H1 (cell line): ENCODE data around the gene TAMALIN. TPM values are rescaled to one million over a fixed set of nuclear protein-coding genes. Genes with fewer than 3 reads are reported as not detected.

ENCODE experiments used
- CTCF ChIA-PET: fragments of 300-600 bp; sonication (Branson Sonifier 250); formaldehyde crosslinking; loops from one replicate; lab custom pipeline; 2021; ENCODE audit not compliant: partially characterized antibody; lab: Charles Lee
- POLR2A ChIA-PET: fragments of 300-600 bp; sonication (Branson Sonifier 250); formaldehyde crosslinking; loops from one replicate; lab custom pipeline; 2021; ENCODE audit warnings: inconsistent platforms; ENCODE audit not compliant: partially characterized antibody; lab: Charles Lee
- DNase-seq, 2 experiments: peaks; one replicate each; pipeline versions ENCODE4 v3.0.0 to v3.0.0-alpha.2; 2010 to 2022; ENCODE audit warnings: low spot score in 2 of 2, low read depth in 1 of 2, mixed read lengths in 1 of 2
- FAIRE-seq: peaks from 2 replicates; lab custom pipeline; 2011; peaks lifted over from hg19 to GRCh38; lab: Jason Lieb, UNC
- H2AFZ ChIP-seq: 2 replicates; pipeline ENCODE4 v1.8.1; 2012; ENCODE audit warnings: low read length, inconsistent platforms
- H2AK5ac ChIP-seq: 2 replicates; pipeline ENCODE4 v1.6.1; 2013; ENCODE audit warnings: low read depth, low read length
- H2BK120ac ChIP-seq: replicated peaks from 2 replicates; pipeline ENCODE3; 2013; ENCODE audit warnings: low read depth, low read length, inconsistent platforms
- H2BK12ac ChIP-seq: 2 replicates; pipeline ENCODE4 v1.6.1; 2013; ENCODE audit warnings: low read depth, low read length
- H2BK15ac ChIP-seq: 2 replicates; pipeline ENCODE4 v1.6.1; 2013; ENCODE audit warnings: low read length
- H2BK20ac ChIP-seq: 2 replicates; pipeline ENCODE4 v1.6.1; 2013; ENCODE audit warnings: low read length
- H2BK5ac ChIP-seq: 2 replicates; pipeline ENCODE4 v1.6.1; 2013; ENCODE audit warnings: low read depth, low read length
- H3K14ac ChIP-seq: 2 replicates; pipeline ENCODE4 v1.6.1; 2013; ENCODE audit warnings: inconsistent platforms; ENCODE audit not compliant: insufficient read length
- H3K18ac ChIP-seq: 2 replicates; pipeline ENCODE4 v1.6.1; 2013; ENCODE audit warnings: low read length; ENCODE audit errors: extremely low read depth
- H3K23ac ChIP-seq: 2 replicates; pipeline ENCODE4 v1.6.1; 2013; ENCODE audit warnings: inconsistent platforms; ENCODE audit not compliant: insufficient read length
- H3K23me2 ChIP-seq: 2 replicates; pipeline ENCODE4 v1.6.1; 2013; ENCODE audit warnings: low read depth, low read length
- H3K27ac ChIP-seq: 2 replicates; pipeline ENCODE4 v1.6.1; 2011; ENCODE audit warnings: low read depth, low read length, inconsistent platforms
- H3K27me3 ChIP-seq, 4 experiments: replicated peaks in 1 of 4; 1 replicate in 1 of 4; 2 replicates in 3 of 4; pipeline versions ENCODE4 v1.6.1 to v1.8.1; 2011 to 2013; ENCODE audit warnings: low read length in 3 of 4, mild to moderate bottlenecking in 3 of 4, inconsistent platforms in 2 of 4, mixed read lengths in 2 of 4, moderate library complexity in 1 of 4; ENCODE audit not compliant: control insufficient read depth in 3 of 4, insufficient read depth in 3 of 4; ENCODE audit errors: extremely low read depth in 1 of 4
- H3K36me3 ChIP-seq, 4 experiments: 2 replicates each; pipeline versions ENCODE4 v1.6.1 to v1.8.1; 2011 to 2013; ENCODE audit warnings: mild to moderate bottlenecking in 4 of 4, low read length in 3 of 4, moderate library complexity in 2 of 4, control low read depth in 1 of 4, inconsistent platforms in 1 of 4; ENCODE audit not compliant: insufficient read depth in 4 of 4, control insufficient read depth in 2 of 4
- H3K4ac ChIP-seq: replicated peaks from 2 replicates; pipeline ENCODE3; 2013; ENCODE audit warnings: low read length, low read depth, mixed read lengths, inconsistent platforms; ENCODE audit not compliant: insufficient read length
- H3K4me1 ChIP-seq, 4 experiments: replicated peaks in 1 of 4; 1 replicate in 1 of 4; 2 replicates in 3 of 4; pipeline versions ENCODE4 v1.6.1 to v1.8.1; 2011 to 2013; ENCODE audit warnings: low read length in 3 of 4, inconsistent platforms in 2 of 4, mixed read lengths in 1 of 4; ENCODE audit not compliant: insufficient read depth in 4 of 4, control insufficient read depth in 3 of 4
- H3K4me2 ChIP-seq, 2 experiments: 2 replicates each; pipeline versions ENCODE4 v1.6.1 to v1.8.1; 2011 to 2013; ENCODE audit warnings: low read depth in 2 of 2, low read length in 2 of 2, control low read depth in 1 of 2, inconsistent platforms in 1 of 2, mild to moderate bottlenecking in 1 of 2; ENCODE audit not compliant: insufficient read depth in 1 of 2
- H3K4me3 ChIP-seq, 4 experiments: fragments of 200-600, 300-600 bp in 1 of 4; sonication (generic), shearing (Covaris generic), sonication (Bioruptor Twin) in 1 of 4; 2 replicates each; pipeline versions ENCODE4 v1.5.1 to v1.8.1; 2011 to 2016; ENCODE audit warnings: low read length in 4 of 4, low read depth in 3 of 4, control low read depth in 2 of 4, inconsistent platforms in 2 of 4, mild to moderate bottlenecking in 2 of 4, mixed read lengths in 1 of 4, moderate library complexity in 1 of 4; ENCODE audit not compliant: insufficient read depth in 2 of 4; ENCODE audit errors: extremely low read depth in 1 of 4
- H3K56ac ChIP-seq: replicated peaks from 2 replicates; pipeline ENCODE3; 2013; ENCODE audit warnings: low read depth, mild to moderate bottlenecking, mixed read lengths, low read length, inconsistent platforms; ENCODE audit not compliant: insufficient read length
- H3K79me1 ChIP-seq: 2 replicates; pipeline ENCODE4 v1.6.1; 2013; ENCODE audit warnings: low read depth, low read length, control low read depth
- H3K79me2 ChIP-seq, 2 experiments: 2 replicates each; pipeline versions ENCODE4 v1.6.1 to v1.8.1; 2012 to 2013; ENCODE audit warnings: low read length in 2 of 2, mild to moderate bottlenecking in 2 of 2, inconsistent platforms in 1 of 2; ENCODE audit not compliant: insufficient read depth in 2 of 2, control insufficient read depth in 1 of 2
- H3K9ac ChIP-seq, 4 experiments: replicated peaks in 1 of 4; 1 replicate in 1 of 4; 2 replicates in 3 of 4; pipeline versions ENCODE4 v1.6.1 to v1.8.1; 2011 to 2013; ENCODE audit warnings: low read depth in 3 of 4, low read length in 3 of 4, control low read depth in 2 of 4, mild to moderate bottlenecking in 2 of 4, moderate library complexity in 2 of 4, inconsistent platforms in 1 of 4; ENCODE audit errors: extremely low read depth in 1 of 4
- H3K9me3 ChIP-seq, 2 experiments: 2 replicates each; pipeline versions ENCODE4 v1.6.1 to v1.8.1; 2012 to 2013; ENCODE audit warnings: mild to moderate bottlenecking in 2 of 2, moderate library complexity in 2 of 2, control low read depth in 1 of 2, inconsistent platforms in 1 of 2, low read depth in 1 of 2, low read length in 1 of 2, mixed read lengths in 1 of 2; ENCODE audit not compliant: insufficient read depth in 2 of 2
- H4K20me1 ChIP-seq, 2 experiments: replicated peaks in 1 of 2; 2 replicates each; pipeline versions ENCODE3 to v1.8.1; 2011 to 2013; ENCODE audit warnings: inconsistent platforms in 2 of 2, low read length in 2 of 2, mild to moderate bottlenecking in 1 of 2; ENCODE audit not compliant: insufficient read depth in 2 of 2, control insufficient read depth in 1 of 2
- H4K5ac ChIP-seq: 2 replicates; pipeline ENCODE4 v1.6.1; 2013; ENCODE audit warnings: low read length, low read depth, mixed read lengths, inconsistent platforms; ENCODE audit not compliant: insufficient read length
- H4K8ac ChIP-seq: 2 replicates; pipeline ENCODE4 v1.8.0; 2013; ENCODE audit warnings: mild to moderate bottlenecking, moderate library complexity, low read length, inconsistent platforms; ENCODE audit not compliant: insufficient read depth; ENCODE audit errors: extremely low read depth
- H4K91ac ChIP-seq: replicated peaks from 2 replicates; pipeline ENCODE3; 2013; ENCODE audit warnings: low read length, mixed read lengths, inconsistent platforms; ENCODE audit not compliant: insufficient read length
- ATF3 ChIP-seq: IDR thresholded peaks from 2 replicates; pipeline ENCODE4 v1.6.1; 2011; ENCODE audit warnings: low read depth, mild to moderate bottlenecking, low read length; ENCODE audit not compliant: insufficient read depth
- EGR1 ChIP-seq: IDR thresholded peaks from 2 replicates; pipeline ENCODE4 v1.6.1; 2011; ENCODE audit warnings: low read depth, low read length, borderline replicate concordance
- EP300 ChIP-seq, 2 experiments: IDR thresholded peaks; 1 replicate in 1 of 2; 2 replicates in 1 of 2; pipeline ENCODE4 v1.6.1; 2011 to 2012; ENCODE audit warnings: low read depth in 2 of 2, low read length in 2 of 2, mild to moderate bottlenecking in 2 of 2, borderline replicate concordance in 1 of 2, inconsistent platforms in 1 of 2, moderate library complexity in 1 of 2
- GABPA ChIP-seq: IDR thresholded peaks from 2 replicates; pipeline ENCODE4 v1.6.1; 2011; ENCODE audit warnings: mild to moderate bottlenecking, low read length, moderate library complexity, borderline replicate concordance; ENCODE audit not compliant: insufficient read depth
- KDM1A ChIP-seq: fragments of 200-600, 300-600 bp; sonication (generic); IDR thresholded peaks from 2 replicates; pipeline ENCODE4 v1.7.1; 2016; ENCODE audit warnings: mild to moderate bottlenecking, low read length, borderline replicate concordance
- MAX ChIP-seq: IDR thresholded peaks from 2 replicates; pipeline ENCODE4 v1.6.1; 2012; ENCODE audit warnings: inconsistent platforms
- NRF1 ChIP-seq: IDR thresholded peaks from 2 replicates; pipeline ENCODE4 v1.6.1; 2011; ENCODE audit warnings: mild to moderate bottlenecking, low read depth, low read length, improper control_type of control experiment
- POU5F1 ChIP-seq: IDR thresholded peaks from 2 replicates; pipeline ENCODE4 v1.6.1; 2011; ENCODE audit warnings: low read depth, mild to moderate bottlenecking, low read length, moderate library complexity
- RFX5 ChIP-seq: IDR thresholded peaks from 2 replicates; pipeline ENCODE4 v1.6.1; 2011; ENCODE audit warnings: low read depth, low read length, improper control_type of control experiment, borderline replicate concordance
- SP2 ChIP-seq: IDR thresholded peaks from 2 replicates; pipeline ENCODE4 v1.6.1; 2012; ENCODE audit warnings: mild to moderate bottlenecking, low read length, inconsistent platforms
- YY1 ChIP-seq: IDR thresholded peaks from 2 replicates; pipeline ENCODE4 v1.6.1; 2011; ENCODE audit warnings: low read depth, mild to moderate bottlenecking, low read length
- ZNF274 ChIP-seq: IDR thresholded peaks from 2 replicates; pipeline ENCODE4 v1.7.0; 2012; ENCODE audit warnings: low read length, borderline replicate concordance; ENCODE audit errors: extremely low read depth
- WGBS, 2 experiments: shearing (Covaris generic) in 1 of 2; methylation state at CpG; one replicate each; pipeline versions ENCODE4 v1.1.6 to v1.1.7; 2013 to 2015; ENCODE audit warnings: low lambda C conversion rate in 2 of 2, mixed read lengths in 2 of 2, inconsistent platforms in 1 of 2, low coverage in 1 of 2, missing lambda C conversion rate in 1 of 2; ENCODE audit not compliant: insufficient replicate concordance in 2 of 2, insufficient coverage in 1 of 2, insufficient read length in 1 of 2; ENCODE audit errors: extremely low coverage in 1 of 2, missing lambda C conversion rate in 1 of 2; 5-methylcytosine and 5-hydroxymethylcytosine counted together
- polyA plus RNA-seq, 7 experiments: library from polyadenylated mRNA; depleted of rRNA in 3 of 7; stranded (reverse) in 5 of 7; unstranded in 2 of 7; fragments of >200 nt in 5 of 7; fragments of 200-250 nt in 2 of 7; gene quantifications; 1 replicate in 5 of 7; 2 replicates in 1 of 7; 4 replicates in 1 of 7; pipeline versions ENCODE4 v1.2.1 to v1.2.3, GENCODE V29; 2011 to 2013; ENCODE audit warnings: missing spikeins in 2 of 7, mixed read lengths in 2 of 7
- total RNA-seq: library from RNA; stranded (reverse); fragmentation: NEBNext Ultra II Directional; extraction: Animal tissue kit (Norgen Biotek cat#: 25700); gene quantifications from 2 replicates; pipeline ENCODE4 v1.2.1, GENCODE V29; 2021

The TAMALIN gene
- total and polyA plus RNA-seq, 2 of the 8 experiments (the other 6 are each of a cell fraction or from before 2014, with no cell fraction given), result 2.6 to 4.9 TPM

- FAIRE-seq (no peak), DNase-seq (no peak)
- Histone ChIP-seq H2BK5ac (0 out of 2 replicates have a peak overlapping the region, but pooled peaks have one; percentile 52), H3K4me1 (peaks cover 4 to 7% (median 6%) of the 10 kb centered on the region in 4 experiments; a peak in 6 of 7 replicates), H2BK12ac (peak overlapping the region; percentile 94; the same call in 1 of the 2 replicates), H3K27ac (no peak overlapping the region), H3K9me3 (no peaks in the 10 kb centered on the region), H3K4me2 (peak overlapping the region in 1 of 2 experiments; percentile 67; a peak in 1 of 4 replicates), H3K27me3 (peaks cover 2 to 32% (median 22%) of the 10 kb centered on the region in 4 experiments; a peak in 6 of 7 replicates), H2BK20ac (no peak overlapping the region), H2BK120ac (no peak overlapping the region), H4K5ac (no peak overlapping the region), H3K23me2 (peaks cover 2% of the 10 kb centered on the region; the same call in 1 of the 2 replicates), H3K14ac (no peak overlapping the region), H4K20me1 (peaks cover 2 to 5% of the 10 kb centered on the region in 2 experiments), H3K4me3 (no peak overlapping the region; a peak in 2 of 8 replicates), H2AFZ (no peak overlapping the region), H3K79me1 (0 out of 2 replicates have a peak, but pooled peaks cover 2% of the 10 kb centered on the region), H3K36me3 (no peaks in the 10 kb centered on the region), H3K56ac (no peak overlapping the region), H4K91ac (no peak overlapping the region), H4K8ac (no peak overlapping the region), H3K9ac (no peak overlapping the region), H3K18ac (no peak overlapping the region), H3K4ac (no peak overlapping the region), H2AK5ac (peak overlapping the region; percentile 17; the same call in 1 of the 2 replicates), H2BK15ac (no peak overlapping the region), H3K79me2 (peaks cover 0 to 24% of the 10 kb centered on the region in 2 experiments; a peak in 3 of 4 replicates), H3K23ac (no peak overlapping the region)
- ChIA-PET POLR2A (interaction anchor here (0.8 to 6.6 kb wide), 5 partner anchors 7 to 87 kb away, joined by 3 to 56 read pairs (median 9); partner anchors contain the start of genes ATG101 and NR4A1), CTCF (interaction anchor here (0.8 to 22.7 kb wide), 7 partner anchors 10 to 86 kb away, joined by 3 to 1249 read pairs (median 4); partner anchors contain the start of gene TAMALIN)
- WGBS, 2 experiments, result 79% methylated on average over 2 of the region's 2 CpGs; no CpG with 5 or more reads in 1 of the 2 experiments
- TF ChIP-seq YY1 (no peak), POU5F1 (no peak), KDM1A (no peak), SP2 (no peak), NRF1 (no peak), GABPA (no peak), ZNF274 (no peak), MAX (no peak), RFX5 (no peak), EGR1 (no peak), ATF3 (no peak), EP300 (IDR thresholded peaks at IDR 0.05; ENCODE audit: borderline replicate concordance in 1 of 2, low read depth in 2 of 2, low read length in 2 of 2) (no peak)
Observed at GRCh38 chr12:52035926-52036325, 29.2 kb downstream of the TAMALIN start.
